Left lung (tissue), 10 donors: ENCODE measurements around the gene MPPED2. TPM values are rescaled to one million over a fixed set of nuclear protein-coding genes. Genes with fewer than 3 reads are reported as not detected.

Source experiments
- ATAC-seq: fragments of 200-7000 bp; cut with Tn5 transposase; one replicate; pipeline ENCODE4 v1.9.1; 2020; ENCODE audit warnings: moderate library complexity
- DNase-seq, 4 donors: peaks; one replicate each; pipeline ENCODE4 v3.0.0-alpha.2; 2013 to 2020
- H3K27ac ChIP-seq, 2 donors: fragments of 200-600 bp; sonication (generic) in 1 of 2; one replicate each; pipeline versions ENCODE4 v1.5.0 to v1.8.0; 2020 to 2021
- H3K27me3 ChIP-seq, 2 donors: fragments of 200-600 bp; sonication (generic) in 1 of 2; one replicate each; pipeline versions ENCODE4 v1.5.0 to v1.8.0; 2020 to 2021
- H3K36me3 ChIP-seq, 2 donors: fragments of 200-600 bp; sonication (generic) in 1 of 2; one replicate each; pipeline versions ENCODE4 v1.5.0 to v1.8.0; 2020 to 2021
- H3K4me1 ChIP-seq, 2 donors: fragments of 200-600 bp; one replicate each; pipeline ENCODE4 v1.8.0; 2021
- H3K4me3 ChIP-seq, 2 donors: fragments of 200-600 bp; sonication (generic) in 1 of 2; one replicate each; pipeline versions ENCODE4 v1.5.0 to v1.8.0; 2020 to 2021; ENCODE audit warnings: mild to moderate bottlenecking in 1 of 2
- H3K9me3 ChIP-seq, 2 donors: fragments of 200-600 bp; sonication (generic) in 1 of 2; one replicate each; pipeline versions ENCODE4 v1.5.0 to v1.8.0; 2020 to 2021
- intact Hi-C, 2 donors: fragments of 100-400 bp; cut with DNase I; formaldehyde crosslinking; loops; one replicate each; pipeline versions ENCODE4 v1.11.2 to v1.14.2; 2022
- polyA plus RNA-seq, 6 donors: library from polyadenylated mRNA; unstranded; fragments of 120-200 nt; gene quantifications; one replicate each; pipeline ENCODE4 v1.2.1, GENCODE V29; 2013; ENCODE audit not compliant: insufficient read length in 6 of 6
- total RNA-seq, 2 donors: library from RNA; stranded (reverse); fragmentation: NEBNext Ultra II Directional; extraction: Animal tissue kit (Norgen Biotek cat#: 25700); gene quantifications; one replicate each; pipeline ENCODE4 v1.2.1, GENCODE V29; 2021
- TF ChIP-seq, protein P1 (sequence below), 2 donors: fragments of 200-600 bp; sonication (generic) in 1 of 2; IDR thresholded peaks; one replicate each; pipeline versions ENCODE4 v1.5.0 to v1.8.0; 2021; ENCODE audit warnings: antibody characterized with exemption in 2 of 2
- donor health status: DM: no; HTN: yes; CAD: no.
- donor health status: DM: no; HTN: no; CAD: no.

Gene MPPED2
- total and polyA plus RNA-seq, 8 donors: 0.26 to 5.3 (median 3.2) TPM

DNA sequence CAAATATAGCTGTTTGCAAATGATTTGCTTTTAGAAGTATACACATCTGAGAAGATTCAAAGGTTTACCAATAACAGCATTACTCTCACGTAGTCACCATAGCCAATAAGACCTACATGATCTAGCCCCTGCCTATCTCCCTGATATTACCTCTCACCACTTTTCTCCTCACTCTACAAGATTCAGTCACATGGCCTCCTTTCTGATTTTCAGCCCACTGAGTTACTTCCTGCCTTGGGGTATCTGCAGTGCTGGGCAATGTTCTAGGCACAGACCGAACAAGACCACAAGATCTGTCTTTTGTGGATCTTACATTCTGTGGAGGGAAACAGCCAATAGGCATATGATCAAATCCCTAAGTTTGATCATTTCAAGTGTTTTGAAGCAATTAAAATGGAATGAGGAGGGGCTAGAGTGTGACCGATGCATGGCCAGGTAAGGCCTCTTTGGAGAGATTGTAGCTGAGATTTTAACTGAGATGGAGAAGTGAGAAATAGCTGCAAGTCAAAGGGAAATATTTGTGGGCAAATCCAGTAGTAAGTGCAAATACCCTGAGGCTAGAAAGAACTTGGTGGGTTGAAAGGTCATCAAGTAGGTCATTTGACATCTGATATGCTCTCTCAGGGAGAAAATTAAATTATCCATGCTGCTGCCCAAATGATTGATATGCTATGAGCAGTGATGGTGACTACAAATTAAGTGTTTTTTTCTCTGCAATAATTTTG lies 220.2 kb downstream of the MPPED2 start:
- no peaks in the 10 kb centered on the region for H3K4me1 ChIP-seq
- no peak overlapping the region for H3K27ac ChIP-seq
- no peak for ATAC-seq
- no peak overlapping the region for H3K4me3 ChIP-seq
- no peak for DNase-seq
- intact Hi-C loops: no loop called here
- H3K27me3 ChIP-seq: no peaks in the 10 kb centered on the region
- no peaks in the 10 kb centered on the region for H3K36me3 ChIP-seq
- no peaks in the 10 kb centered on the region for H3K9me3 ChIP-seq
- TF ChIP-seq, protein P1, sequence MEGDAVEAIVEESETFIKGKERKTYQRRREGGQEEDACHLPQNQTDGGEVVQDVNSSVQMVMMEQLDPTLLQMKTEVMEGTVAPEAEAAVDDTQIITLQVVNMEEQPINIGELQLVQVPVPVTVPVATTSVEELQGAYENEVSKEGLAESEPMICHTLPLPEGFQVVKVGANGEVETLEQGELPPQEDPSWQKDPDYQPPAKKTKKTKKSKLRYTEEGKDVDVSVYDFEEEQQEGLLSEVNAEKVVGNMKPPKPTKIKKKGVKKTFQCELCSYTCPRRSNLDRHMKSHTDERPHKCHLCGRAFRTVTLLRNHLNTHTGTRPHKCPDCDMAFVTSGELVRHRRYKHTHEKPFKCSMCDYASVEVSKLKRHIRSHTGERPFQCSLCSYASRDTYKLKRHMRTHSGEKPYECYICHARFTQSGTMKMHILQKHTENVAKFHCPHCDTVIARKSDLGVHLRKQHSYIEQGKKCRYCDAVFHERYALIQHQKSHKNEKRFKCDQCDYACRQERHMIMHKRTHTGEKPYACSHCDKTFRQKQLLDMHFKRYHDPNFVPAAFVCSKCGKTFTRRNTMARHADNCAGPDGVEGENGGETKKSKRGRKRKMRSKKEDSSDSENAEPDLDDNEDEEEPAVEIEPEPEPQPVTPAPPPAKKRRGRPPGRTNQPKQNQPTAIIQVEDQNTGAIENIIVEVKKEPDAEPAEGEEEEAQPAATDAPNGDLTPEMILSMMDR (IDR thresholded peaks at IDR 0.05): no peak

DNA sequence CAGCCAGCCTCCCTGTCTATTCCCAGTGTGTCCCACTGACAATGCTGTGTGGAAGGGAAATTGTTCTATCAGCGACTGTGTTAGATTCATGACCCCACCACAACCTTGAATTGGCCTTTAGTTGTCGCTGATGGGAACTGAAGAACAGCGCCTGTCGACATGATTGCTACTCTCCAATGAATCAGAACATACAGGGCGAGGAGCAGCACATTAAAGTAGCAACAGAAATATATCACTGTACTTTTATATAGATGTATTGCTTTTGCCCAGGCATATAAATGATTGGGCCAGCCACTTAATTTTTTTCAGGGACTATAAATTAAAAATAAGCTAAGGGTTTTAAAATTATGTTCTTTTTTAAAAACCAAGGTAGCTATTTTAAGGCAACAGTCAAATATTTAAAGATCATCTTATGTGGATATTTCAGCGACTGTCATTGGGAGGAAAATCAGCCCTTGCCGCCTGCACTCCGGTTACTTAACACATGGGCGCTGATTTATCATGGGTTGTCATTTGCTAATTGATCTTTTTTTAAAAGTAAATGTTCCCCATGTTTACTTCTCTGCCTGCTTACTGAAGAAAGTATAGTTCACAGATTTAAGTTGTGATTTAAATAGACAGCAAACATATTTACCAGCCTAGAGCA lies 221.2 kb downstream of the MPPED2 start:
- intact Hi-C loops: no loop called here
- no peak overlapping the region for H3K27ac ChIP-seq
- DNase-seq (no peak), ATAC-seq (no peak)
- H3K4me1 ChIP-seq: no peaks in the 10 kb centered on the region
- no peaks in the 10 kb centered on the region for H3K9me3 ChIP-seq
- no peaks in the 10 kb centered on the region for H3K36me3 ChIP-seq
- TF ChIP-seq, protein P1 (IDR thresholded peaks at IDR 0.05): no peak
- H3K4me3 ChIP-seq: no peak overlapping the region
- no peaks in the 10 kb centered on the region for H3K27me3 ChIP-seq

DNA sequence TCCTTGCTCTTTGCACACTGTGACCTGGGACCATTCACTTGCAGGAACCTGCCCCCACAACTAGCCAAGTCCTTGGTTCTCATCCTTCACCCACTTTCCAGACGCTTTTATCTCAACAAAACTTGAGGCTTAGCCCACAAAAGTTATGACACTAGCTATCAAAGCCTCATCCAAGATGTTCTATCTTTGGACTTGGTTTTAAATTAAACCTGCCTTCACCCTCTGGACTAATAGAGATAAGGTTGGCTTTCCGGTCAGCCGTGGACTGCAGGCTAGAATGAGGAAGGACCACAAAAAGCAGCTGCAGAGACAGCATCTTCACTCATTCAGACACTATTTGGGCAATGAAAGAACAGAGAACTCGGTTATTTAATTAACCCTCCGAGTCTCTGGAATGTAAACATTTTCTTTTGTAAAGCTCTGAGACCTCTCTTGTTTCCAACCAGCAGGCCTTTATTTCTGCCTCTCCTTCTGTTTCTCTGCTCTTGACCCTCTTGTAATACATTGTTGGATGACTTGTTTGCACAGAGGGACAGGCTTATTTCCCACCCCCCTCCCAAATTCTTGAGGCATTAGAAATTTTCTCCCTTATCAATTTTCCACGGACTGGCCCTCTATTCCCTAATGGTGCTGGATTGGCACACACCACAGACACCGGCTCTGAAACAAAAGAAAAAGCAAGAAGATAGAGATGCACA lies 221.9 kb downstream of the MPPED2 start:
- no peaks in the 10 kb centered on the region for H3K4me1 ChIP-seq
- ATAC-seq (no peak), DNase-seq (no peak)
- H3K27ac ChIP-seq: no peak overlapping the region
- no peak overlapping the region for H3K4me3 ChIP-seq
- TF ChIP-seq, protein P1 (IDR thresholded peaks at IDR 0.05): no peak
- no peaks in the 10 kb centered on the region for H3K36me3 ChIP-seq
- no peaks in the 10 kb centered on the region for H3K9me3 ChIP-seq
- intact Hi-C loops: no loop called here
- no peaks in the 10 kb centered on the region for H3K27me3 ChIP-seq

DNA sequence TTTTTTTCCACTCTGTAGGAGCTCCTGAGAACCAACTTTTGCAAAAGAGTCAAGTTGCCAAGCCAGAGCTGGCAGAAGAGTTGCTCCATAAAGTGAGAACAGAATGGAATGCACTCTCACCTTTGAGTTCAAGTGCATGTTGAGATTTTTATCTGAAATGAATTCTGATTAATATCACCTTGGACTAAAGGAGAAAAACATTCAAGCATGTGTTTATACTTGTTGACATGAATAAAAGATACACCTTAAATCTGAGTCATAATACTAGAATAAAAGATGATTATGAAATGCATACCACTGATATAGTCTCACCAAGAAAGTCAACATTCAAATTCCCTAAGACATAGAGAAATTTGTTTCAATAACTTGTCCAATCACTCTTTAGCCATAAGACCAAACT lies 225.4 kb downstream of the MPPED2 start:
- TF ChIP-seq, protein P1 (IDR thresholded peaks at IDR 0.05): no peak
- Histone ChIP-seq H3K27me3 (no peaks in the 10 kb centered on the region), H3K27ac (no peak overlapping the region), H3K9me3 (no peaks in the 10 kb centered on the region), H3K4me1 (no peaks in the 10 kb centered on the region), H3K36me3 (no peaks in the 10 kb centered on the region), H3K4me3 (no peak overlapping the region)
- DNase-seq: no peak
- intact Hi-C loops: no loop called here
- ATAC-seq: peak; percentile 31
